Measurements from ENCODE around the gene CORO1C.
A peak's percentile ranks its signal among the peaks of the same experiment; 100 is the strongest.

Gene CORO1C

DNA sequence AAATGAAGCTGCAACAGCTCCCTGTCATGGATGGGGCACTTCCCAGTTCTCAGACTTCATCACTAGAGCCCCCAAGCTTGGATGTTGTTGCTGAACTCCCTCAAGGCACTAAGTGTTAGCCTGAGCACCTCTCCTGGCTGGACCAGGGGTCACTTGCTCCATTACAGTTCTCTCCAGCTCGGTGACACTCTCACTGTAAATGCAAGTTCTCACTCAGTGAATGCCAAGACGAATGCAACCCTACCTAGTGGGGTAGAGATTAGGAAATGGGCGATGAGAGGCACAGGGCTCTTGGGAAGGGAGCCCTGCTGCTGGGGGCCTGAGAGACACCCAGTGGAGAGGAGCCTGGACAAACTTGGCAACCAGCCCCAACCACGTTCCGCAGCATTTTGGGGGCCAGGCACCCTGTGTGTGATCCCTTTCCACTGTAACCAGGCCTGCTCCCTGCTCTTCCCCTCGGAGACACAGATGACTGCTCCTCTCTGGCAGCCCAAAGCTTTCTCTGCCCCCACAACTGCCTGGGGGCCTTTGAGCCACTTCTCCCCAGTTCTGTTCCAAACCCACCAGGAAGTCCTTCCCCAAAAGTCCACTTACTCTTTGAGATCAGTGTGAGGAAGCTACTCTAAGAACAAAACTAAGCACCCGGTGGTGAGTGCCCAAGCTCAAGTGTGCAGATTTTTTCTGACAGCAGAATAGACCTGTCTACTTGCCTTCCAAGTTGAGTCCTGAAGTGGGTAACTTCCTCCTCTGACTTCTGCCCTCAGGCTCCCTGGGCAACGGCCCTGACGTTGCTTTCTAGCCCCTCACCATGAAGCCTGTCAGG is 89.7 kb downstream of the CORO1C start:
- ATAC-seq (ENCODE audit: insufficient read depth, low read depth): no peak
- H3K27ac ChIP-seq (ENCODE audit: low read length): peak overlapping the region; percentile 58
- DNase-seq: no peak

GRCh38 chr12:108640802-108641445 is 90.4 kb downstream of the CORO1C start:
- Histone ChIP-seq H3K4me3 (ENCODE audit: low read depth in 1 of 2, low read length in 2 of 2) (no peak overlapping the region), H3K27ac (ENCODE audit: low read length) (peak overlapping the region; percentile 58), H3K4me2 (ENCODE audit: insufficient read depth, low read length) (no peak overlapping the region), H4K20me1 (ENCODE audit: insufficient read depth, low read length) (no peaks in the 10 kb centered on the region), H3K9me3 (ENCODE audit: insufficient read depth, low read length, severe bottlenecking) (no peaks in the 10 kb centered on the region), H2AFZ (ENCODE audit: low read depth, low read length) (no peak overlapping the region), H3K27me3 (ENCODE audit: insufficient read depth, low read length, poor library complexity) (no peaks in the 10 kb centered on the region), H3K36me3 (ENCODE audit: insufficient read depth, low read length) (peaks cover 25% of the 10 kb centered on the region), H3K4me1 (ENCODE audit: insufficient read depth, low read length) (peaks cover 53% of the 10 kb centered on the region), H3K79me2 (ENCODE audit: insufficient read depth, low read length) (peaks cover 3% of the 10 kb centered on the region; the same call in 1 of the 2 replicates), H3K9ac (ENCODE audit: low read depth, low read length) (no peak overlapping the region)
- ATAC-seq (ENCODE audit: insufficient read depth, low read depth) (no peak), DNase-seq (peak; percentile 37)
- TF ChIP-seq CTCF (IDR thresholded peaks at IDR 0.05; ENCODE audit: borderline replicate concordance, extremely low read depth, low read length, poor library complexity, severe bottlenecking): no peak
- no peak for TF ChIP-seq EZH2 (IDR thresholded peaks at IDR 0.05; ENCODE audit: borderline replicate concordance, low read depth, low read length, severe bottlenecking)

More for the DNA sequence above, 89.7 kb downstream of the CORO1C start:
- Histone ChIP-seq H2AFZ (ENCODE audit: low read depth, low read length) (no peak overlapping the region), H3K27me3 (ENCODE audit: insufficient read depth, low read length, poor library complexity) (no peaks in the 10 kb centered on the region), H3K36me3 (ENCODE audit: insufficient read depth, low read length) (peaks cover 32% of the 10 kb centered on the region), H3K9me3 (ENCODE audit: insufficient read depth, low read length, severe bottlenecking) (no peaks in the 10 kb centered on the region), H4K20me1 (ENCODE audit: insufficient read depth, low read length) (no peaks in the 10 kb centered on the region), H3K4me3 (ENCODE audit: low read depth in 1 of 2, low read length in 2 of 2) (no peak overlapping the region), H3K79me2 (ENCODE audit: insufficient read depth, low read length) (peaks cover 3% of the 10 kb centered on the region; the same call in 1 of the 2 replicates), H3K9ac (ENCODE audit: low read depth, low read length) (no peak overlapping the region), H3K4me1 (ENCODE audit: insufficient read depth, low read length) (peaks cover 50% of the 10 kb centered on the region), H3K4me2 (ENCODE audit: insufficient read depth, low read length) (no peak overlapping the region)
- TF ChIP-seq CTCF (IDR thresholded peaks at IDR 0.05; ENCODE audit: borderline replicate concordance, extremely low read depth, low read length, poor library complexity, severe bottlenecking): no peak
- TF ChIP-seq EZH2 (IDR thresholded peaks at IDR 0.05; ENCODE audit: borderline replicate concordance, low read depth, low read length, severe bottlenecking): no peak

GRCh38 chr12:108638997-108639822 is 92.1 kb downstream of the CORO1C start:
- Histone ChIP-seq H3K4me2 (ENCODE audit: insufficient read depth, low read length) (no peak overlapping the region), H3K27me3 (ENCODE audit: insufficient read depth, low read length, poor library complexity) (no peaks in the 10 kb centered on the region), H3K36me3 (ENCODE audit: insufficient read depth, low read length) (peaks cover 9% of the 10 kb centered on the region), H4K20me1 (ENCODE audit: insufficient read depth, low read length) (no peaks in the 10 kb centered on the region), H3K4me1 (ENCODE audit: insufficient read depth, low read length) (peaks cover 65% of the 10 kb centered on the region), H3K9ac (ENCODE audit: low read depth, low read length) (peak overlapping the region; percentile 45; the same call in 1 of the 2 replicates), H3K9me3 (ENCODE audit: insufficient read depth, low read length, severe bottlenecking) (no peaks in the 10 kb centered on the region), H3K27ac (ENCODE audit: low read length) (peak overlapping the region; percentile 90), H3K79me2 (ENCODE audit: insufficient read depth, low read length) (peaks cover 3% of the 10 kb centered on the region; the same call in 1 of the 2 replicates), H2AFZ (ENCODE audit: low read depth, low read length) (no peak overlapping the region), H3K4me3 (ENCODE audit: low read depth in 1 of 2, low read length in 2 of 2) (no peak overlapping the region)
- DNase-seq (no peak), ATAC-seq (ENCODE audit: insufficient read depth, low read depth) (no peak)
- TF ChIP-seq CTCF (IDR thresholded peaks at IDR 0.05; ENCODE audit: borderline replicate concordance, extremely low read depth, low read length, poor library complexity, severe bottlenecking) (no peak), EZH2 (IDR thresholded peaks at IDR 0.05; ENCODE audit: borderline replicate concordance, low read depth, low read length, severe bottlenecking) (no peak)

Data from DND-41 (cell line).